ENCODE measurements around the gene DCAF12.

GRCh38 chr9:34124926-34125325 lies 1.6 kb downstream of the DCAF12 start:
- no peak for TF ChIP-seq CTCF (IDR thresholded peaks at IDR 0.05; ENCODE audit: control extremely low read depth in 1 of 3, insufficient read depth in 1 of 3, low read depth in 1 of 3, low read length in 3 of 3)
- TF ChIP-seq TEAD4 (IDR thresholded peaks at IDR 0.05; ENCODE audit: low read depth, low read length) = no peak
- no peak for TF ChIP-seq FOSL1 (IDR thresholded peaks at IDR 0.05; ENCODE audit: insufficient read depth, low read depth, low read length)
- TF ChIP-seq POLR2AphosphoS5 (IDR thresholded peaks at IDR 0.05; ENCODE audit: low read depth, low read length) = no peak
- no peak for TF ChIP-seq TAF1 (IDR thresholded peaks at IDR 0.05; ENCODE audit: low read depth, low read length)
- no peak for TF ChIP-seq CREB1 (IDR thresholded peaks at IDR 0.05)
- TF ChIP-seq NRF1 (IDR thresholded peaks at IDR 0.05; ENCODE audit: low read depth, low read length) = no peak
- no peak for TF ChIP-seq RFX5 (IDR thresholded peaks at IDR 0.05; ENCODE audit: borderline replicate concordance, low read depth, low read length)
- no peak for TF ChIP-seq HDAC6 (IDR thresholded peaks at IDR 0.05; ENCODE audit: low read depth, low read length)
- TF ChIP-seq CHD2 (IDR thresholded peaks at IDR 0.05; ENCODE audit: low read length) = no peak
- TF ChIP-seq RAD21 (IDR thresholded peaks at IDR 0.05 in 1 of 2, conservative IDR thresholded peaks at IDR 0.05 in 1 of 2; ENCODE audit: low read depth in 2 of 2, low read length in 2 of 2) = no peak
- TF ChIP-seq POLR2A (IDR thresholded peaks at IDR 0.05; ENCODE audit: control extremely low read depth in 1 of 2, low read depth in 2 of 2, low read length in 2 of 2) = no peak
- no peak for TF ChIP-seq EZH2 (IDR thresholded peaks at IDR 0.05; ENCODE audit: low read depth, low read length, severe bottlenecking)
